Measurements from ENCODE around the gene ATP6V0D1. TPM values are rescaled to one million over a fixed set of nuclear protein-coding genes. Genes with fewer than 3 reads are reported as not detected.

ATP6V0D1 gene
- total and polyA plus RNA-seq, 2 experiments from 2014 or later, result 20.6 to 68.7 TPM

- Histone ChIP-seq H3F3A (replicated peaks; ENCODE audit: low read depth) (no peaks in the 10 kb centered on the region), H3K27ac (ENCODE audit: low read depth) (no peak overlapping the region), H2AFZ (no peak overlapping the region), H3K9me2 (ENCODE audit: insufficient read depth) (no peaks in the 10 kb centered on the region), H3K36me3 (ENCODE audit: insufficient read depth) (no peaks in the 10 kb centered on the region), H3K79me2 (replicated peaks; ENCODE audit: insufficient read depth) (no peaks in the 10 kb centered on the region), H4K20me1 (replicated peaks; ENCODE audit: insufficient read depth) (no peaks in the 10 kb centered on the region), H3K4me1 (ENCODE audit: insufficient read depth) (no peaks in the 10 kb centered on the region), H3K4me2 (no peak overlapping the region), H3K27me3 (ENCODE audit: insufficient read depth) (no peaks in the 10 kb centered on the region), H3K4me3 (no peak overlapping the region)
- Mint-ChIP-seq H3K4me3 (no peak overlapping the region), H3K9me3 (no peaks in the 10 kb centered on the region), H3K27ac (no peak overlapping the region), H3K36me3 (ENCODE audit: low read depth) (no peaks in the 10 kb centered on the region), H3K27me3 (ENCODE audit: insufficient read depth, low read depth, poor library complexity) (peaks cover 19% of the 10 kb centered on the region), H3K4me1 (peaks cover 5% of the 10 kb centered on the region; the same call in 2 of the 3 replicates)
- DNase-seq (ENCODE audit: low spot score) (no peak), ATAC-seq (no peak)
- TF ChIP-seq REST (IDR thresholded peaks at IDR 0.05; ENCODE audit: unreplicated experiment) (no peak), ZNF462 (CRISPR knock-in tag; IDR thresholded peaks at IDR 0.05) (no peak), CREB1 (CRISPR knock-in tag; IDR thresholded peaks at IDR 0.05; ENCODE audit: low read depth) (no peak), JUNB (IDR thresholded peaks at IDR 0.05; ENCODE audit: unreplicated experiment) (no peak), ZNF114 (CRISPR knock-in tag; IDR thresholded peaks at IDR 0.05) (no peak)
Observed at GRCh38 chr16:67509016-67509415, 28.1 kb upstream of the ATP6V0D1 start.
